MCF 10A (cell line): ENCODE results near the gene CGB2. TPM values are rescaled to one million over a fixed set of nuclear protein-coding genes. Genes with fewer than 3 reads are reported as not detected.
A peak's percentile ranks its signal among the peaks of the same experiment; 100 is the strongest.

Experiments used
- BruUV-seq: library from RNA; stranded (reverse); fragments of 400-500 nt; replicated peaks from 2 replicates; lab custom pipeline; 2021; lab: Mats Ljungman, UMichigan
- CTCF ChIA-PET: fragments of 300-600 bp; sonication (Branson Sonifier 250); formaldehyde crosslinking; extraction: SDS; loops from one replicate; lab custom pipeline; 2021; ENCODE audit warnings: antibody characterized with exemption, inconsistent platforms; lab: Yijun Ruan, JAX
- POLR2A ChIA-PET: fragments of 300-600, 350-650 bp; sonication (Branson Sonifier 250); formaldehyde crosslinking; extraction: SDS; loops from one replicate; lab custom pipeline; 2020; ENCODE audit warnings: antibody characterized with exemption, inconsistent platforms; lab: Yijun Ruan, JAX
- DNase-seq: peaks from one replicate; pipeline ENCODE4 v3.0.0-alpha.2; 2018; ENCODE audit not compliant: unreplicated experiment
- H3K27ac Mint-ChIP-seq: one replicate; pipeline ENCODE4 v1.8.0; 2022; ENCODE audit warnings: mild to moderate bottlenecking, low read depth, mixed read lengths; ENCODE audit not compliant: unreplicated experiment
- H3K27me3 Mint-ChIP-seq: one replicate; pipeline ENCODE4 v1.8.0; 2022; ENCODE audit warnings: mixed read lengths; ENCODE audit not compliant: insufficient read depth, unreplicated experiment
- H3K36me3 Mint-ChIP-seq: one replicate; pipeline ENCODE4 v1.8.0; 2022; ENCODE audit warnings: mild to moderate bottlenecking, moderate library complexity, mixed read lengths; ENCODE audit not compliant: insufficient read depth, unreplicated experiment
- H3K4me1 Mint-ChIP-seq: one replicate; pipeline ENCODE4 v1.8.0; 2022; ENCODE audit warnings: mixed read lengths; ENCODE audit not compliant: insufficient read depth, unreplicated experiment
- H3K4me3 Mint-ChIP-seq: one replicate; pipeline ENCODE4 v1.8.0; 2022; ENCODE audit warnings: mild to moderate bottlenecking, moderate library complexity, mixed read lengths; ENCODE audit not compliant: unreplicated experiment
- H3K9me3 Mint-ChIP-seq: one replicate; pipeline ENCODE4 v1.8.0; 2022; ENCODE audit warnings: mixed read lengths; ENCODE audit not compliant: unreplicated experiment
- intact Hi-C: fragments of 100-400 bp; cut with micrococcal nuclease; formaldehyde crosslinking; loops from 2 replicates; pipeline ENCODE4 v1.14.1; 2022
- total RNA-seq: library from RNA; stranded (reverse); gene quantifications from 2 replicates; pipeline ENCODE4 v1.2.3, GENCODE V29; 2022
- TF ChIP-seq, protein P1 (sequence below): fragments of 200-600 bp; IDR thresholded peaks from one replicate; pipeline ENCODE4 v1.8.0; 2022; ENCODE audit warnings: antibody characterized with exemption, mild to moderate bottlenecking; ENCODE audit not compliant: unreplicated experiment

CGB2 gene
- total RNA-seq, 1 experiment from 2014 or later: not detected

DNA sequence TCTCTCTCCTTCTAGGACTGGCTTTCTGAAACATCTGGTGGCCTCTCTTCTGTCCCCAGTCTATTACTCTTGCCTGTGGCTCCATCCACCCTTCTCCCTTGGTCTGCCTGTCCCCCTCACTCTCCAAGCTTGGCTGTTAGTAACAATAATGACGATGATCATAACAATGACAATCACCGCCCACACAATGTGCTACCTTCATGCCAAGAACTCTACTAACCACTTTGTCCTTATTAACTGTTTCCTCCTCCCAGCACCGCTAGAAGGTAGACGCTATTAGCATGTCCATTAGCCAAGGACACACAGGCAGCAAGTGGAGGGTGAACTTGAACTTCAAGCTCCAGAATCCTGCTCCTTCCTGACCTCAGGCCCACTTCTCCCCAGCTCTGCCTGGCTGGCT is 41.3 kb upstream of the CGB2 start:
- TF ChIP-seq, protein P1, sequence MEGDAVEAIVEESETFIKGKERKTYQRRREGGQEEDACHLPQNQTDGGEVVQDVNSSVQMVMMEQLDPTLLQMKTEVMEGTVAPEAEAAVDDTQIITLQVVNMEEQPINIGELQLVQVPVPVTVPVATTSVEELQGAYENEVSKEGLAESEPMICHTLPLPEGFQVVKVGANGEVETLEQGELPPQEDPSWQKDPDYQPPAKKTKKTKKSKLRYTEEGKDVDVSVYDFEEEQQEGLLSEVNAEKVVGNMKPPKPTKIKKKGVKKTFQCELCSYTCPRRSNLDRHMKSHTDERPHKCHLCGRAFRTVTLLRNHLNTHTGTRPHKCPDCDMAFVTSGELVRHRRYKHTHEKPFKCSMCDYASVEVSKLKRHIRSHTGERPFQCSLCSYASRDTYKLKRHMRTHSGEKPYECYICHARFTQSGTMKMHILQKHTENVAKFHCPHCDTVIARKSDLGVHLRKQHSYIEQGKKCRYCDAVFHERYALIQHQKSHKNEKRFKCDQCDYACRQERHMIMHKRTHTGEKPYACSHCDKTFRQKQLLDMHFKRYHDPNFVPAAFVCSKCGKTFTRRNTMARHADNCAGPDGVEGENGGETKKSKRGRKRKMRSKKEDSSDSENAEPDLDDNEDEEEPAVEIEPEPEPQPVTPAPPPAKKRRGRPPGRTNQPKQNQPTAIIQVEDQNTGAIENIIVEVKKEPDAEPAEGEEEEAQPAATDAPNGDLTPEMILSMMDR: no peak
- Mint-ChIP-seq H3K9me3 (no peaks in the 10 kb centered on the region), H3K27ac (peak overlapping the region; percentile 75)

DNA sequence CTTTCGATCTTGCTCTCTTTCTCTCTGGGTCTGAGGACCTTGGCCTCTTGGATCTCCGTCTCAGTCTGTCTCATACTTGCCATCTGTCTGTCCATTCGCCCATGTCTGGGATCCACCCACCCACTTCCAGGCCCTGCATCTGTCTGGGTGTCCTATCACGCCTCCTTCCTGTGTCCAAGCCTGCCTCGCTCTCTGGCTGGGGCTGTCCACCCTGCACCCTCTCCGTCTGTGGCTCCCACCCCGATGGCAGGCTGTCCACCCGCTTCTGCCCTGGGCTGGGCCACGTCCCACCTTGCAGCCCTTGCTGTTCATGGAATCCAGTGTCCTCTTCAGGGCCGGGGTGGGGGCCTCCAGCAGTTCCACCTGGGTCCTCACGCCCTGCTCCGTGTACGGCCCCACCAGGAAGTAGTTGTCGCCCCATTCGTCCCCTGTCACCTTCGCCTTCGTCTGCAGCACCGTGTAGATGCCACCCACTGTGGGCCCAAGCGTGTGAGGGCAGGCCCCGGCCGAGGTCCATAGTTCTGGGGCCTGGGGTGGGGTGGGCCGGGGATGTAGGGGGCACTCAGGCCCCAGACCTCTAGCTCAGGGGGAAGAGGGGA is 40.6 kb upstream of the CGB2 start:
- intact Hi-C loops: loop anchor here (10.0 kb wide), 1 partner anchor 234 kb away; no protein-coding TSS in a partner anchor
- no peaks in the 10 kb centered on the region for H3K9me3 Mint-ChIP-seq
- H3K36me3 Mint-ChIP-seq: peaks cover 52% of the 10 kb centered on the region
- no TSS peak for BruUV-seq
- peak overlapping the region; percentile 95 for H3K4me3 Mint-ChIP-seq
- H3K27me3 Mint-ChIP-seq: no peaks in the 10 kb centered on the region
- no peak for DNase-seq
- ChIA-PET POLR2A (interaction anchor here (1.2 to 3.9 kb wide), 4 partner anchors 13 to 30 kb away, joined by 4 to 98 read pairs (median 42); partner anchors contain the start of gene FTL), CTCF (interaction anchor here (0.6 to 3.0 kb wide), 5 partner anchors 14 to 203 kb away, joined by 4 to 39 read pairs (median 5); no protein-coding TSS in a partner anchor)
- H3K4me1 Mint-ChIP-seq: peaks cover 34% of the 10 kb centered on the region
- TF ChIP-seq, protein P1: no peak
- peak overlapping the region; percentile 95 for H3K27ac Mint-ChIP-seq

More for the DNA sequence above, 41.3 kb upstream of the CGB2 start:
- ChIA-PET POLR2A (no interaction called here), CTCF (interaction anchor here (0.6 to 1.3 kb wide), 4 partner anchors 19 to 202 kb away, joined by 3 to 5 read pairs (median 4); no protein-coding TSS in a partner anchor)
- DNase-seq: no peak
- Mint-ChIP-seq H3K36me3 (peaks cover 59% of the 10 kb centered on the region), H3K4me1 (peaks cover 33% of the 10 kb centered on the region), H3K4me3 (no peak overlapping the region), H3K27me3 (no peaks in the 10 kb centered on the region)
- BruUV-seq: no TSS peak
- intact Hi-C loops: loop anchor here (10.0 kb wide), 1 partner anchor 234 kb away; no protein-coding TSS in a partner anchor

DNA sequence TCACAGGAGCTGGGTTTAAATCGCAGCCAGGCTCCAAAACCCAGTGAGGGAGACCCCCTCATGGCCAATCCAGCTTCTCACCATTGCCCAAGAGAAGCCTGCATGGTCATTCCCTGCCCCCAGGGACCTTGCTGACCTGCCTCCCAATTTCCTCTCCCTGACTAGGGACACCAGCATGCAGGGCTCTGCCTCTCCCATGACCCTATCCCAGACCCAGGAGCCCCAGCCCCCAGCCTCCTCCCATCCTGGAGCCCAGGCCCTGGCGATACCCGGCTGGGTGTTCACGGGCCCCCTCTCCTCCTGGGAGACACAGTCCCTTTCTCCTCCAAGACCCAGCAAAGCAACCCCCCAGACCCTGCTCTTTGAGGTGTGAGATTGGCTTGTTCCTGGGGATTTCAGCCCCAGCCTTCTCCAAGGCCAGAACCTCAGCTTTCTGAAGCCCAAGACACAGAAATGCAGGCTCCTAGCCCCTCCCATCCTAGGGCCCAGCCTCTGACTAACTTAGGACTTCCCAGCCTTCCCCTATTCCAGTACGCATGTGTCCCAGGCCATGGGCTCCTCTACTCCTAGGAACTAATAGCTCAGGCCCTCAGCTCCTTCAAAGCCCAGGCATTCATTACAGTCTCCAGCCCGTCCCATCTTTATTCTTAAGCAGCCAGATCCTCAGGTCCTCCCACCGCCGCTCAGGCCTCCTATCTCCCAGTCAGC is 39.7 kb upstream of the CGB2 start:
- TF ChIP-seq, protein P1: no peak
- peak overlapping the region; percentile 95 for H3K27ac Mint-ChIP-seq
- ChIA-PET CTCF (interaction anchor here (0.6 to 3.0 kb wide), 5 partner anchors 9 to 197 kb away, joined by 3 to 39 read pairs (median 18); no protein-coding TSS in a partner anchor), POLR2A (interaction anchor here (0.7 to 3.9 kb wide), 19 partner anchors 9 to 1392 kb away, joined by 3 to 98 read pairs (median 5); partner anchors contain the start of genes ALDH16A1, CGB7, DKKL1 and FTL)
- H3K27me3 Mint-ChIP-seq: no peaks in the 10 kb centered on the region
- H3K36me3 Mint-ChIP-seq: peaks cover 45% of the 10 kb centered on the region
- peak; percentile 86 for DNase-seq
- no peaks in the 10 kb centered on the region for H3K9me3 Mint-ChIP-seq
- intact Hi-C loops: loop anchor here (1.0 to 10.0 kb wide), 2 partner anchors 13 to 233 kb away; no protein-coding TSS in a partner anchor
- peak overlapping the region; percentile 95 for H3K4me3 Mint-ChIP-seq
- BruUV-seq: no TSS peak
- H3K4me1 Mint-ChIP-seq: peaks cover 34% of the 10 kb centered on the region
